Gastroesophageal sphincter (tissue), 4 donors: ENCODE data around the gene FAM219A. TPM values are rescaled to one million over a fixed set of nuclear protein-coding genes. Genes with fewer than 3 reads are reported as not detected.
"Not testable (repeated sequence)": the region's sequence is repeated elsewhere in the genome, so short reads cannot be mapped to it uniquely, and the experiment has no call there.

Experiments
- ATAC-seq: fragments of 150-250 bp; one replicate; pipeline ENCODE4 v1.9.1; 2016; ENCODE audit warnings: mild to moderate bottlenecking, moderate library complexity
- H3K27ac ChIP-seq, 4 donors: fragments of 200-600 bp; sonication (generic) in 3 of 4; 1 replicate in 3 of 4; 2 replicates in 1 of 4; pipeline ENCODE4 v1.5.1; 2016 to 2019
- H3K27me3 ChIP-seq: fragments of 200-600 bp; sonication (generic); one replicate; pipeline ENCODE4 v1.5.1; 2019
- H3K36me3 ChIP-seq, 2 donors: fragments of 200-600 bp; sonication (generic); one replicate each; pipeline ENCODE4 v1.5.1; 2019; ENCODE audit warnings: control low read depth in 1 of 2
- H3K4me1 ChIP-seq, 3 donors: fragments of 200-600 bp; sonication (generic); 1 replicate in 2 of 3; 2 replicates in 1 of 3; pipeline ENCODE4 v1.5.1; 2016 to 2019; ENCODE audit warnings: control low read depth in 2 of 3
- H3K4me3 ChIP-seq, 2 donors: fragments of 200-600 bp; sonication (generic); one replicate each; pipeline ENCODE4 v1.5.1; 2019; ENCODE audit warnings: mild to moderate bottlenecking in 1 of 2, moderate library complexity in 1 of 2
- H3K9me3 ChIP-seq, 3 donors: fragments of 200-600 bp; sonication (generic); one replicate each; pipeline ENCODE4 v1.5.1; 2017 to 2019; ENCODE audit warnings: control low read depth in 2 of 3
- EP300 ChIP-seq: sonication (generic); formaldehyde crosslinking; IDR thresholded peaks from one replicate; pipeline ENCODE4 v1.6.1; 2017; ENCODE audit warnings: antibody characterized with exemption, mild to moderate bottlenecking
- POLR2A ChIP-seq, 2 donors: fragments of 450-650 bp; IDR thresholded peaks; one replicate each; pipeline ENCODE4 v1.6.1; 2017; ENCODE audit warnings: antibody characterized with exemption in 2 of 2, mild to moderate bottlenecking in 2 of 2, moderate library complexity in 1 of 2
- POLR2AphosphoS5 ChIP-seq: sonication (generic); formaldehyde crosslinking; IDR thresholded peaks from one replicate; pipeline ENCODE4 v1.6.1; 2017; ENCODE audit warnings: antibody characterized with exemption
- WGBS, 2 donors: methylation state at CpG; one replicate each; pipeline ENCODE4 v1.1.5; 2018; ENCODE audit warnings: low coverage in 1 of 2; 5-methylcytosine and 5-hydroxymethylcytosine counted together
- small RNA-seq, 4 donors: library from RNA; depleted of rRNA; stranded (forward); fragments of <200 nt; gene quantifications; one replicate each; pipeline ENCODE3, GENCODE V24; 2016
- total RNA-seq, 4 donors: library from RNA; depleted of rRNA; stranded (reverse); fragments of >200 nt; gene quantifications; one replicate each; pipeline ENCODE4 v1.1.0, GENCODE V29; 2016
- TF ChIP-seq, protein P1 (sequence below), 4 experiments: fragments of 200-600 bp in 2 of 4; fragments of 450-650 bp in 2 of 4; sonication (generic) in 1 of 4; IDR thresholded peaks; one replicate each; pipeline ENCODE4 v1.5.1; 2017 to 2019; ENCODE audit warnings: antibody characterized with exemption in 4 of 4, mild to moderate bottlenecking in 2 of 4, moderate library complexity in 2 of 4

Gene FAM219A
- total RNA-seq, 4 donors from 2014 or later = 11.2 to 18.4 (median 13.4) TPM

DNA sequence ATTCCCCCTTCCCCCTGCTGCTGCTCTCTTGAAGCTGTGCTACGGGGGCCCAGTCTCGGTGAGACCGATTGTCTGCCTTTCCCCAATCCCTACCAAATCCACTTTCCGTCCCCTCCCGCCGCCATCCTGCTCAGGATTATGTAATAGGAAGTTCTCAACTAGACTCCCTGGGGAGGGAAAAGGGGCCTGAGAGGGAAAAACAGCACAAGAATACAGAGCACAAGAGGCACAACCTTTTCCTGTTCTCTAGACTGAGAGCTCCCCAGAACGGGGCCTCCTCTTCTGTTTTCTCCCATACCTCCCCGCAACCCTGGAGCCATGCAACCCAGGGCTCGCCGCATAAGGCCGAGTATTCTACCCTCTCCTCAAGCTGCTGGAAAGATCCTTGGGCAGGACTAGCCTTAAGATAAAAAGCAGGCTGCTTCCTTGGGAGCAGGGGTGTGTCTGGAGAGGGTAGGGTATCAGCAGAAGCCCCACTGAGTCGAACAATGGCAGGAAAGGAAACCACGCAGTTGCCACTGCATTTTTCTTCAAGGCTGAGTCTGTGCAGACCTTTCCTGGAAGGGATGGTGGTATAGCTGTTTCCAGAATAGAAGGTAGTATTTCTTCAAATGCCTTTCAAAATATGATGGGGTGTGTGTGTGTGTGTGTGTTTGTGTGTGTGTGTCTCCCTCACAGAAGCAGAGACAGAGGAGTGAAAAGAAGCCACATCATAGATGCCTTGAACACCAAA is 94.6 kb downstream of the FAM219A start:
- no peak for TF ChIP-seq EP300
- TF ChIP-seq, protein P1, sequence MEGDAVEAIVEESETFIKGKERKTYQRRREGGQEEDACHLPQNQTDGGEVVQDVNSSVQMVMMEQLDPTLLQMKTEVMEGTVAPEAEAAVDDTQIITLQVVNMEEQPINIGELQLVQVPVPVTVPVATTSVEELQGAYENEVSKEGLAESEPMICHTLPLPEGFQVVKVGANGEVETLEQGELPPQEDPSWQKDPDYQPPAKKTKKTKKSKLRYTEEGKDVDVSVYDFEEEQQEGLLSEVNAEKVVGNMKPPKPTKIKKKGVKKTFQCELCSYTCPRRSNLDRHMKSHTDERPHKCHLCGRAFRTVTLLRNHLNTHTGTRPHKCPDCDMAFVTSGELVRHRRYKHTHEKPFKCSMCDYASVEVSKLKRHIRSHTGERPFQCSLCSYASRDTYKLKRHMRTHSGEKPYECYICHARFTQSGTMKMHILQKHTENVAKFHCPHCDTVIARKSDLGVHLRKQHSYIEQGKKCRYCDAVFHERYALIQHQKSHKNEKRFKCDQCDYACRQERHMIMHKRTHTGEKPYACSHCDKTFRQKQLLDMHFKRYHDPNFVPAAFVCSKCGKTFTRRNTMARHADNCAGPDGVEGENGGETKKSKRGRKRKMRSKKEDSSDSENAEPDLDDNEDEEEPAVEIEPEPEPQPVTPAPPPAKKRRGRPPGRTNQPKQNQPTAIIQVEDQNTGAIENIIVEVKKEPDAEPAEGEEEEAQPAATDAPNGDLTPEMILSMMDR (IDR thresholded peaks at IDR 0.05) = no peak
- no peak for TF ChIP-seq POLR2AphosphoS5
- TF ChIP-seq POLR2A (IDR thresholded peaks at IDR 0.05) = no peak
- H3K4me3 ChIP-seq = no peak overlapping the region
- H3K27me3 ChIP-seq = no peaks in the 10 kb centered on the region
- H3K36me3 ChIP-seq = peaks cover 0 to 15% of the 10 kb centered on the region in 2 donors
- H3K4me1 ChIP-seq = no peaks in the 10 kb centered on the region
- H3K27ac ChIP-seq = peak overlapping the region in 3 of 4 donors; percentile 14 to 49 (median 31)
- no peaks in the 10 kb centered on the region for H3K9me3 ChIP-seq
- 50 to 53% methylated on average over 3 to 4 of the region's 13 CpGs for whole genome bisulfite sequencing, 2 donors
- no peak for ATAC-seq

DNA sequence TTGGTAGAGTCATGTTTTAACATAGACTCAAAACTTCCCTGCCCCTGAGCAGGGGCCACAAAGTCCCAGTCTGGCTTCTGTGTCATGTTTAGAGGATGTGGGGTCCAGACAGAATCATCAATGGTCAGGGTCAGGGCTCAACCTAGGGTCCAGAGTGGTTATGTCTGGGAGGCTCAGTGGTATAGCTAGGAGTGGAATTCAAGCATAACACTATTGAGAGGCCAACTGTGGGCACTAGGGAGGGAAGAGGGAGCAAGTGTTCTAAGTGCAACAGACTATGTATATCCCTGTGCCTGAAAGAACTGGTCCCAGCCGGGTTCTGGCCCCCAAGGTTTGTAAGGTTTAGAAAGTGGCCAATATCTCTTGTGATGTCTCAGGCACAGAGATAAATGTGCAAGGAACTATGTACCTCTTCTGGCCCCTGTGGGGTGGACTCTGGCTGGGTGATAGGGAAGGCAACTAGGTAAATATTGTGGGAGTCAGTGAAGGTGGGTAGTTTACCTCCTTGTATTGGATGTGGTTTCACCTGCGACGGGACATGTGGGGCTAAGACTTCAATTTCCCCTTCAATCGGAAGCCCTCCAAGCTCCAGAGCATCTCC is 95.7 kb downstream of the FAM219A start:
- Histone ChIP-seq H3K36me3 (peaks cover 0 to 7% of the 10 kb centered on the region in 2 donors), H3K9me3 (no peaks in the 10 kb centered on the region), H3K27ac (no peak overlapping the region), H3K4me1 (no peaks in the 10 kb centered on the region), H3K4me3 (no peak overlapping the region), H3K27me3 (no peaks in the 10 kb centered on the region)
- no peak for TF ChIP-seq POLR2A (IDR thresholded peaks at IDR 0.05)
- no peak for TF ChIP-seq EP300
- ATAC-seq = no peak
- 91 to 100% methylated on average over 1 to 4 of the region's 4 CpGs for WGBS, 2 donors

DNA sequence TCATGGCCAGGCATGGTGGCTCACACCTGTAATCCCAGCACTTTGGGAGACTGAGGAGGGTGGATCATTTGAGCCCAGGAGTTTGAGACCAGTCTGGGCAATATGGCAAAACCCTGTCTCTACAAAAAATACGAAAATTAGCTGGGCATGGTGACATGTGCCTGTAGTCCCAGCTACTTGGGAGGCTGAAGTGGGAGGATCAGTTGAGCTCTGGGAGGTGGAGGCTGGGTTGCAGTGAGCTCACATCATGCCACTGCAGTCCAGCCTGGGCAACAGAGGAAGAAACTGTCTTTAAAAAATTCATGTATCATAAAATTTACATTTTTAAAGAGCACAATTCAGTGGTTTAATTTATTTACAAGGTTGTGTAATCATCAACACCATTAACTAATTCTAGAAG is 105.4 kb downstream of the FAM219A start:
- H3K27ac ChIP-seq, H3K27me3 ChIP-seq, H3K4me3 ChIP-seq, ATAC-seq, H3K4me1 ChIP-seq, H3K36me3 ChIP-seq, H3K9me3 ChIP-seq: not testable (repeated sequence)
- WGBS, 2 donors = 67 to 71% methylated on average over 1 of the region's 1 CpG

DNA sequence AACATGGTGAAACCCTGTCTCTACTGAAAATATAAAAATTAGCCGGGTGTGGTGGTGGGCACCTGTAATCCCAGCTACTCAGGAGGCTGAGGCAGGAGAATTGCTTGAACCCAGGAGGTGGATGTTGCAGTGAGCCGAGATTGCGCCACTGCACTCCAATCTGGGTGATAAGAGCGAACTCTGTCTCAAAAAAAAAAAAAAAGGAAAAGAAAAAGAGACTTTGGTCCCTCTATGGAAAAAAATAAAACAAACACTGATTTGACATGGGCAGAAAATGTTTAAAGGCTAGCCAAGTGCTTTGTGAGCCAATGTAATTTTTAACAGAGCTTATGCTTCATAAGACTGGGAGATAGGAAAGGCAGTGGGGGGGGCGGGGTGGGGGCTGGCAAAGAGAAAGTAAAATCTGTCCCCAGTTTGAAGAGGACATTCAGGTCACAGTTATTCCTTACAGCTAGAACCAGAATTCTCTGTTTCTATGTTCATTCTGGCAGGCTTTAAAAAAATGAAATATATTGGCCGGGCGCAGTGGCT is 106.2 kb downstream of the FAM219A start:
- H3K27me3 ChIP-seq, ATAC-seq, H3K4me1 ChIP-seq, H3K9me3 ChIP-seq, H3K36me3 ChIP-seq, H3K4me3 ChIP-seq, H3K27ac ChIP-seq: not testable (repeated sequence)
- 80 to 92% methylated on average over 1 to 6 of the region's 7 CpGs for WGBS, 2 donors

DNA sequence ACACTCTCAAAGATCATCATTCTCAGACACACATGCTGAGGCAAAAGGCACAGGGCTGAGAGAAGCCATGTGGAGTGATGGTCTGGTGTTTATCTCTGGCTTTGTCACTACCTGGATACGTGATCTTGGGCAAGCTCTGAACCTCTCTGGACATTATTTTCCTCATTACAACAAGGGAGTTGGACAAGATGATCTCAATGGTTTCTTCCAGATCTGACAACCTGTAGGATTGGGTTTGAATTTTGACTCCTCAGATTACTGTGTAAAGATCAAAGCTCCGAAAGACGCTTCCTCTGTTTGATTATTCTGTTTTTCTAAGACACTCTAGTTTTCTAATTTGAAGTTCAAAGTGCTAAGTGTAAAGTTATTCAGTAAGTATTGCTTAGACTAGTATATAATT is 109.0 kb downstream of the FAM219A start:
- Histone ChIP-seq H3K27ac (no peak overlapping the region), H3K4me3 (no peak overlapping the region), H3K36me3 (peaks cover 0 to 6% of the 10 kb centered on the region in 2 donors), H3K9me3 (no peaks in the 10 kb centered on the region), H3K4me1 (peaks cover 4 to 36% (median 7%) of the 10 kb centered on the region in 3 donors), H3K27me3 (no peaks in the 10 kb centered on the region)
- 92 to 93% methylated on average over 2 to 3 of the region's 3 CpGs for WGBS, 2 donors
- no peak for TF ChIP-seq POLR2A (IDR thresholded peaks at IDR 0.05)
- TF ChIP-seq POLR2AphosphoS5 = no peak
- no peak for TF ChIP-seq EP300
- TF ChIP-seq, protein P1 (IDR thresholded peaks at IDR 0.05) = no peak
- no peak for ATAC-seq

Small RNA genes lying within 50 kb of the gene (small RNA-seq; reads per million reads assigned to genes)
- gene RF00019 = 0 reads per million in 4 donors
- gene RN7SKP24 = 0 reads per million in 4 donors

Other genes starting within 250 kb of the FAM219A start
- 1 to 10 TPM in 2 of 4 donors, under 1 TPM in 2; 0.54 to 2.2 (median 1.2) TPM for gene KIF24, start 129.3 kb downstream of the FAM219A start, total RNA-seq
- gene NUDT2, start 129.0 kb downstream of the FAM219A start, total RNA-seq = 10 to 100 TPM; 14.4 to 40.9 (median 26.0) TPM
- 10 to 100 TPM in 3 of 4 donors, 1 to 10 TPM in 1; 4.3 to 33.7 (median 26.8) TPM for gene MYORG, start 81.7 kb downstream of the FAM219A start, total RNA-seq
- gene DNAI1, start 235 bp upstream of the FAM219A start, total RNA-seq = not detected
- gene ENHO, start 64.4 kb upstream of the FAM219A start, total RNA-seq = 1 to 10 TPM in 1 of 4 donors, under 1 TPM in 2, not detected in 1; 0.30 to 1.1 (median 0.31) TPM
- gene CNTFR, start 131.2 kb upstream of the FAM219A start, total RNA-seq = 10 to 100 TPM in 1 of 4 donors, 1 to 10 TPM in 1, under 1 TPM in 2; 0.47 to 11.6 (median 1.6) TPM
- gene RPP25L, start 153.5 kb upstream of the FAM219A start, total RNA-seq = 10 to 100 TPM; 16.6 to 29.4 (median 21.2) TPM
- 100 to 1,000 TPM in 2 of 4 donors, 10 to 100 TPM in 2; 80.5 to 136 (median 98.7) TPM for gene DCTN3, start 161.9 kb upstream of the FAM219A start, total RNA-seq
- not detected for gene ARID3C, start 170.5 kb upstream of the FAM219A start, total RNA-seq
- gene SIGMAR1, start 179.2 kb upstream of the FAM219A start, total RNA-seq = 100 to 1,000 TPM in 1 of 4 donors, 10 to 100 TPM in 3; 58.2 to 152 (median 87.8) TPM
- 10 to 100 TPM; 19.1 to 51.4 (median 25.7) TPM for gene GALT, start 188.1 kb upstream of the FAM219A start, total RNA-seq
- gene IL11RA, start 193.6 kb upstream of the FAM219A start, total RNA-seq = 10 to 100 TPM; 31.8 to 80.2 (median 39.8) TPM
- gene CCL27, start 204.1 kb upstream of the FAM219A start, total RNA-seq = not detected
- 1 to 10 TPM in 1 of 4 donors, not detected in 3; 1.2 TPM for gene CCL19, start 232.7 kb upstream of the FAM219A start, total RNA-seq